Activated CD4-positive, alpha-beta T cell treated with anti-CD3 and anti-CD28 coated beads, Interleukin-2, amount 50 U/mL, for 16 hours (primary cell): ENCODE results near the gene PLEKHG4B.
"Not testable (repeated sequence)": the region's sequence is repeated elsewhere in the genome, so short reads cannot be mapped to it uniquely, and the experiment has no call there.

Experiments used
- DNase-seq: peaks from one replicate; pipeline ENCODE4 v3.0.0-alpha.2; 2020

PLEKHG4B gene

DNA sequence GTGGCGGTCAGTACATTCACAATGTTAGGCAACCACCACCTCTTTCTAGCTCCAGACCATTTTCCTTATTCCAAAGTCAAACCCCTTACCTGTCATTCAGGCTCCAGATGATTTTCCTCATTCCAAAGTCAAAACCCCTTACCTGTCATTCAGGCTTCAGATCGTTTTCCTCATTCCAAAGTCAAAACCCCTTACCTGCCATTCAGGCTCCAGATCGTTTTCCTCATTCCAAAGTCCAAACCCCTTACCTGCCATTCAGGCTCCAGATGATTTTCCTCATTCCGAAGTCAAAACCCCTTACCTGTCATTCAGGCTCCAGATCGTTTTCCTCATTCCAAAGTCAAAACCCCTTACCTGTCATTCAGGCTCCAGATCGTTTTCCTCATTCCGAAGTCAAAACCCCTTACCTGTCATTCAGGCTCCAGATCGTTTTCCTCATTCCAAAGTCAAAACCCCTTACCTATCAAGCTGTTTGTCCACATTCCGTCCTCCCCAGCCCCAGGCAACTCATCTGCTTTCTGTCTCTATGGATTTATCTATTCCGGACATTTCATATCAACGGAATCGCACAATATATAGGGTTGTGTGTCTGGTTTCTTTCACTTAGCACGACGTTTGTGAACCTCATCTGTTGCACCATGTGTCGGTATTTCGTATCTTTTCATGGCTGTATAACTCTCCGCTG is 5.2 kb downstream of the PLEKHG4B start:
- DNase-seq, result no peak

DNA sequence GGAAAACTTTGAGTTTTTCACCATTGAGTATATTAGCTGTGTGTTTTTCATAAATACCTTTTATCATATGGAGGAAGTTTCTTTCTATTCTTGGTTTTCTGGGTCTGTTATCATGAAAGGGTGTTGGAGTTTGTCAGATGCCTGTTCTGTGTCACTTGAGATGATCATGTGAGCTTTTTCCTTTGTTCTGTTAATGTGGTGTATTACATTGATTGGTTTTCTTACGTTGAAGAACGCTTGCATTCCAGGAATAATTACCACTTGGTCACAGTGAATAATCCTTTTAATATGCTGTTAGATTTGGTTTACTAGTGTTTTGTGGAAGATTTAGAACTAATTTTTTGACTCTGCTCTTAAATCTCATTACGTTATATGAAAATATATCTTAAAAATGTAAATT is 7.8 kb downstream of the PLEKHG4B start:
- DNase-seq, result no peak

DNA sequence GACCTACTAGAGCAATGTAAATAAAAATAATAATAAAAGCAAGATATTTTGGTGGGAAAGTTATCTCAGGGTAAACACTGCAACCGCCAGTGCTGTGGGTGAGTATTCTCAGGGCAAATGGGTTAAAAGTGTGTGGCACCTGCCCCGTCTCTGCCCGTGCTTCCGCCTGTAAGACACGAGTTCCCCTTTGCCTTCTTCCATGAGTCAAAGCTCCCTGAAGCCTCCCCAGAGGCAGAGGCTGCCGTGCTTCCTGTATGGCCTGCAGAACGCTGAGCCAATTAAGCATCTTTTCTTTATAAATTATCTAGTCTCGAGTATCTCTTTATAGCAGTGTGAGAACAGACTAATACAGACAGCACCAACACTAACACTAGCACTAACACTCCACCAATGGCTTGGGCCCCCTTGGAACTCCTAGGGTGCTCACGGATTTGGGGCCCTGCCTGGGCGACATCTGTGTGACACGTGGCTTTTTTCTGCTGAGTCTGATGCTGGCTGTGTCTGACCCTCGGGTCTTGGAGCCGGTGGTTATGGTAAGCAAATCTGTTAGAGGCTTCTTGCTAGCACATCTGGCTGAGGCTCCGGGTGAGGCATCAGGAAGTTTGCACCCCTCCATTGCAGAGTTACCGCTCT is 10.6 kb downstream of the PLEKHG4B start:
- no peak for DNase-seq

DNA sequence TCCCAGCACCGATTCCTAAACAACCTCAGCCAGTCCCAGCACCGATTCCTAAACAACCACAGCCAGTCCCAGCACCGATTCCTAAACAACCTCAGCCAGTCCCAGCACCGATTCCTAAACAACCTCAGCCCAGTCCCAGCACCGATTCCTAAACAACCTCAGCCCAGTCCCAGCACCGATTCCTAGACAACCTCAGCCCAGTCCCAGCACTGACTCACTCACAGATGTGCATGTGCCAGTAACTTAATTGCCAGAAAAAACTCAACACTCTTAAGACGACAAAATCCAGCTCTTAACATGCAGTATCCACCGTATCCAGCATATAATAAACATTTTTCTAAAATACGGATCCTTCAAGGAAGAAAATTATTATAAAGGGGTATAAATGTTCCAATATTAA is 12.1 kb downstream of the PLEKHG4B start:
- not testable (repeated sequence) for DNase-seq

DNA sequence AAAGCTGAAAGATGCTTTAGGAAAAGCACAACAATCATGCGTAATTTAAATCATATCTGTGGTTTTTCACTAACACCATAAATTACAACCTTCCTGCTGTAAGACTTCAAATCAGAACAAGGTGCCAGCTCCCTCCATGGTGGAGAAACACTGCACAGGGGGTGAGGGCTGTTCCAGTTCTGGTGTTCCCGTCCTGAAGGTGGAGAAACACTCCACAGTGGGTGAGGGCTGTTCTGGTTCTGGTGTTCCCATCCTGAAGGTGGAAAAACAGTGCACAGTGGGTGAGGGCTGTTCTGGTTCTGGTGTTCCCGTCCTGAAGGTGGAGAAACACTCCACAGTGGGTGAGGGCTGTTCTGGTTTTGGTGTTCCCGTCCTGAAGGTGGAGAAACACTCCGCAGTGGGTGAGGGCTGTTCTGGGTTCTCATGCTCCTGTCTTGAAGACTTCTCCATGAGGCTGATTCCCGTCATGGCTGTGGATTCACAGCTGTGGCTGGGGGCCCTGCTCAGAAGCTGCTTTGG is 12.9 kb downstream of the PLEKHG4B start:
- DNase-seq, result no peak

DNA sequence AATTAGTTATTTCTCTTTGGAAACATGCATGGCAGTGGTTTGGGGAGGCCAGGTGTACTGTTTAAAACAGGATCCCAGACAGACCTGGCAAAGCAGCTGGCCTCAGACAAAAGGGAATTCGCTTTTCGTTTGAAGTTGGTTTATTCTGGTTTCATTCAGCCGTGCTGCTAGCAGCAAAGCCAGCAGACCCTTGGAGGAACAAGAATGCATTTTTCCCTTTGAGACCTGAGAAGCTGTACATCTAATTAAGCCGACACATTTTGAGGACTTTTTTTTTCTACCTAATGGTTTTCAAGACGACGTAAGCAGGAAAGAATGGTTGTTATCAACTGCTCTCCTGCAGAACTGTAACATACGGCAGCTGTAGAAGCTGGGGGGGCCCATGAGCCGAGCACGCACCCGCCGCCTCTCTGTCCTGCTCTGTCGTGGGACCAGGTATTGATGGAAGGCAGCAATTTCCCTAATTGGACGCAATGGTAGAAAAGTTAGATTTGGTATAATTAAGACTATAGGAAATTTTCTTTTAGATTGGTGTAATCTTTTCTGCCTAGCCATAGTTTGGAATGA is 13.6 kb downstream of the PLEKHG4B start:
- no peak for DNase-seq

DNA sequence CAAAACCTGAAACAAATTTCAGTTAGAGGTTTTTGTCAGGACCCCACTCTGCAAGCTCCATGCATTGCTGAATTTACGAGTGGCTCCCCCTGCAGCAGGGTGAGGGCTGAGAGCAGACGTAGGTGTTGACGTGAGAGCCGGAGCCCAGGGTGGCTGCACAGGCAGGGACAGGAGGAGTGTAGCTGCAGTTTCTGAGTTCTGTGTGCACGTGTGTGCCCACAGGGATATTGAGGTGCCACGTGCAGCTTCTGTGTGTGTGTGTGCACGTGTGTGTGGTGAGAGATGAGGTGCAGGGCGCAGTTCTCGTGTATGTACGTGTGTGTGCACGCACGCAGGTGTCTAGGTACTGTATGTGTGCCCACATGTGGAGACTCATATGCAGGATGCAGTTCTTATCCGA is 14.6 kb downstream of the PLEKHG4B start:
- DNase-seq, result no peak

DNA sequence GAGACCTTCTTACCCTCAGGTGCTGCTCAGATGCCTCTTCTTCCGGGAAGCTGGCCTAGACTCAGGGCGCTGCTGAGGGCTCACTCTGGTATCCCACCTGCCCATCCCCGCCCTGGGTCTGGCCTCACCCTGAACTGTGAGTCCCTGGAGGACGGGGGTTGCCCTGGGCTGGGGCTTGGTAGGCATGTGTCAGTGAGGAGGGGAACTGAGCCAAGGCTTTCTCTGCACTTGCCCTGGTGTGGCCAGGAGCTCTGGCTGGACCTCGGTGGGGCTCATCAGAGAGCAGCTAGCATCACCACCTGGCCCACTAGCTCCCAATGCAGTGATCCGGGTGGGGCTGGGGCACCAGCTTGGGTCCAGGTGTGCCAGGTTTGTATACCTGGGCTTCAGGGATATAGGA is 15.6 kb downstream of the PLEKHG4B start:
- DNase-seq, result no peak

DNA sequence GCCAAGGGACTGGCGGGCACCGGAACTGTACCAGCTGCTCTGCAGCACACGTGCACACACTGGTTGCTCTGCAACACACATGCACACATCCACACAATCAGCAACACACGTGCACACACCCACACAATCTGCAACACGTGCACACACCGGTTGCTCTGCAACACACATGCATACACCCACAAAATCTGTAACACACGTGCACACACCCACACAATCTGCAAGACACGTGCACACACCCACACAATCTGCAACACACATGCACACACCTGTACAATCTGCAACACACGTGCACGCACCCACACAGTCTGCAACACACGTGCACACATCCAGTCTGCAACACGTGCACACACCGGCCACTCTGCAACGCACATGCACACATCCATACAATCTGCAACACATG is 17.9 kb downstream of the PLEKHG4B start:
- DNase-seq, result no peak

DNA sequence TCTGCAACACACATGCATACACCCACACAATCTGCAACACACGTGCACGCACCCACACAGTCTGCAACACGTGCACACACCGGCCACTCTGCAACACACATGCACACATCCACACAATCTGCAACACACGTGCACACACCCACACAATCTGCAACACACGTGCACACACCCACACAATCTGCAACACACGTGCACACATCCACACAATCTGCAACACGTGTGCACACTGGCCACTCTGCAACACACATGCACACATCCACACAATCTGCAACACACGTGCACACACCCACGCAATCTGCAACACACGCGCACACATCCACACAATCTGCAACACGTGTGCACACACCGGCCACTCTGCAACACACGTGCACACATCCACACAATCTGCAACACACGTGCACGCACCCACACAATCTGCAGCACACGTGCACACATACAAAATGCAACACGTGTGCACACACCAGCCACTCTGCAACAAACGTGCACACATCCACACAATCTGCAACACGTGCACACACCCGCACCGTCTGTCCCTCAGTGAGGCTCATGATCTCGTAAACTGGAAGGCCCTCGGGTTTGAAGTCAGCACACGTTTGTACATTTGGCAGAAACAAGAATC is 18.4 kb downstream of the PLEKHG4B start:
- no peak for DNase-seq

DNA sequence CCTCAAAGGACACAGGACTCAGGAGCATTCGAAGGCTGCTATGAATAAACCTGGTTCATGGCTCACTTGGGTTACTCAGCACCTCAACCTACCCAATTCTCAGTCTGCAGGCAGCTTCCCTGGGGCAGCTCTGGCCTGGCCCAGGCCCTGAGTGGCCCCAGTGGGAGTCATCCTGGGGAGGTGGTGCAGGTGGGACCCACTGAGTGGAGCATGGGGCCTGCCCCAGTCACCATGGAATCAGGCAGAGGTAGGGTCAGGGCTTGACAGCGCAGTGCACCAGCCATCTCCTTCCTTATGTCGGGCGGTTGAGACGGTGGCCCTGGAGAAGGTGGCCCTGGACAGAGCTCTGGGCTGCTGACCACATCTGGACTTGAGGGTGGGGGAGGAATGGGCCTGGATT is 19.2 kb downstream of the PLEKHG4B start:
- DNase-seq, result no peak

DNA sequence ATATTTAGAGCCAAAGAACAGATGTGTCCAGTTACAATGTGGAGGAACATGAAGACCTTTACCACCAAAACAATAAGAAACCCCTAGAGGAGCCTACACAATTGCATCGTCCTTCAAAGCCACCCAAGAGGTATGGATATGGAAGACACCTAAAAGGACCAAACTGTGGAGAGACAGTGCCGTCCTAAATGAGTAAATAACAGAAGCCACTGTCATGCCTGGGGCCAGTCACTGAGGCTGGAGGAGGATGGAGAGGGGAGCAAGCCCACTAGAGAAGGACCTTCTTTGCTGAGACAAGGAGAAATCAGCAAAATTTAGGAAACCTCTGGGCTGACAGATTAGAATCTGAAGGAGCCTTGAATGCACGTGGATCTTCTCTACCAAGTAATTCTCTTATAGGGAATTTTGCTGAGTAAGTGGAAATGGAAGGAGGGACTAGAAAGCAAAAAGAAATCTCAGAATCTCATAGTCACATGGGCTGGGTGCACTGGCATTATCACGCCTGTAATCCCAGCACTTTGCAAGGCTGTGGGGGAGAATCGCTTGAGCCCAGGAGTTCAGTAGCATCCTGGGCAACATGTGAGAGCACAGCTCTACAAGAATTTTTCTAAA is 27.6 kb downstream of the PLEKHG4B start:
- no peak for DNase-seq

DNA sequence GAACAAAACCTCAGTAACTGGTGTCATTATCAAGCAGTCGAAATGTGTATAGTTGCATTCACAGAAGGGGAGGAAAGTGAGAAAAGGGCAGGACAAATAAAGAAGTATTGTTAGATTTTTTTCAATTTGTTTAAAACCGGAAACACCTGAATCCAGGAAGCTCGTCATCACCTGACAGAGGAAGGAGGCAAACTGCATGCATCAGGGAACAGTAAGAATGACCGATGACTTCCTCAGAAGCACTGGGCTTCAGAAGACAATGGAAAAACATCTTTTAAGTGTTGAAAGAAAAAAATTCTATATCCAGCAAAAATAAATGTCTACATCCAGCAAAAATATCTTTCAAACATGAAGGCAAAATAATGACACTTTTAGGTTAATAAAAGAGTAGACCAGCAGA is 29.5 kb downstream of the PLEKHG4B start:
- no peak for DNase-seq

DNA sequence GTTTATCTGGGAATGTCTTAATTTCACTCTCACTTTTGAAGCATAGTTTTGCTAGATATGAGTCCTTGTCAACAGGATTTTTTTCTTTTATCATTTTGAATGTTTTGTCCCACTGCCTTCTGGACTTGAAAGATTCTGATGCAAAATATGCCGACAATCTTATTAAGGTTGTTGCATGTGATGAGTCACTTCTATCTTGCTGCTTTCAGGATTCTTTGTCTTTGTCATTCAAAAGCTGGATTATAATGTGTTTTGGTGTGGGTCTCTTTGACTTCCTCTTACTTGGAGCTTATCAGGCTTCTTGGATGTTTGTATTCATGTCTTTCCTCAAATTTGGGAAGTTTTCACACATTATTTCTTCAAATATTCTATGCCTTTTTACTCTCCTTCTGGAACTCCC is 33.8 kb downstream of the PLEKHG4B start:
- DNase-seq, result no peak

DNA sequence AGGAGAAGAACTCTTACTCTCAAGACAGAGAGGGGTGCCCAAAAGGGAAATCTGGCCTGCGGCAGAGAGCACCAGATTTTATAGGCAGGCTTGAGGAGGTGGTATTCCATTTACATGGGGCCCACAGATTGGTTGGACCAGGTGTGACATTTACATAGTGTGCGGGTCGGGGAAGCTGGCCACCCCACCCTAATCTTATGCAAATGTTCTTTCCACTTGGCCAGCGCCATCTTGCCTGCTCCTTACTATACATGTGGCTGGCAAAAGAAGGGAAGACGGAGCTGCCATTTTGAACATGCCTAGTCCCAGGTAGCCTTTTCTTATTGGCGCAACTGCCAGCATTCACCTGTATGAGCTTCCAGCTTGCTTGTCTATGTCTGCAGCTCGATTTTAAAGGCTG is 34.8 kb downstream of the PLEKHG4B start:
- no peak for DNase-seq

DNA sequence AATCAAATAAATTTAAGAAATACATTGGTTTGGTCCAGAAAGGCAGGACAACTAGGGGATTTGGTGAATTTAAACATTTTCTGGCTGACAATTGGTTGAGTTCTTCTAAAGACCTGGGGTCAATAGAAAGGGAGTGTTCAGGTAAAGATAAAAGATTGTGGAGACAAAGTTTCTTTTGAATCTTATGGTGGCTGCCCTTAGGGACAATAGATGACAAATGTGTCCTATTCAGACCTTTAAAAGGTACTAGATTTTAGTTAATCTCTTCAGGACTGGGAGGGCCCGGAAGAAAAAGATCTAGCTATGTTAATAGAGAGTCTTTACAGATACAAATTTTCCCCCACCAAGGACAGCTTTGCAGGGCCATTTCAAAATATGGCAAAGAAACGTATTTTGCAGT is 35.9 kb downstream of the PLEKHG4B start:
- no peak for DNase-seq

DNA sequence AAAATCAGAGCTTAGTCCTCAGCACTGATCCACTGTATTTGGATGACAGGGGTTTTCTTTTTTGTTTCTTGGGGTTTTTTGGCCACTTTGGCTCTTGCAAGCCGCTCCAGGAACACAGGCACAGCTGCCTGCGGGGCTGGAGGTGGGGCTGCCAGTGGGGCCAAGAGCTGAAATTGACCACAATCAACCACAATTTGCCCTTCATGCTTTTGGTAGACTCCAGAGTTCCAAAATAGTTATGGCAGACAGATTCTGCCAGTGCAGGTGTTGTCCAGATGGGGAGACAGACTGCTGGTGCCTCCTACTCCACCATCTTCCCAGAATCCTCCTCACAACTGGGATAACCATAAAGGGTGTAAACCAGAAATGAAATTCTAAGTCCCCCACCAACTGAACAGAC is 36.5 kb downstream of the PLEKHG4B start:
- DNase-seq, result no peak

DNA sequence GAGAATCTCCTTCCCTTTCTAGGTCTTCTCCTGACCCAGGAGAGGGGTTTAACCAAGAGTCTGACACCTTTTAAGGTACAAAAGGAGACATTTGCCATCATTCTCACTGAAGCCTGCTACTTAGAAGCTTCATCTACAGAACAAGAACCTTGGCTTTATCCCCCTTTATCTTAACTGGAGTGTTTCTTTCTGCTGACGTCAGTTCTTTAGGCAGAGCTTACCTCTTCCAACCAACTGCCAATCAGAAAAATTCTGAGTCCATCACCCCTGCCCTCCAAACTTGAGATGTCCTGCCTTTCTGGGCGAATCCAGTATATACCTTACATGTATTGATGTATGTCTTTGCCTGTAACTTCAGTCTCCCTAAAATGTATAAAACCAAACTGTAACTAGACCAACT is 37.2 kb downstream of the PLEKHG4B start:
- no peak for DNase-seq

DNA sequence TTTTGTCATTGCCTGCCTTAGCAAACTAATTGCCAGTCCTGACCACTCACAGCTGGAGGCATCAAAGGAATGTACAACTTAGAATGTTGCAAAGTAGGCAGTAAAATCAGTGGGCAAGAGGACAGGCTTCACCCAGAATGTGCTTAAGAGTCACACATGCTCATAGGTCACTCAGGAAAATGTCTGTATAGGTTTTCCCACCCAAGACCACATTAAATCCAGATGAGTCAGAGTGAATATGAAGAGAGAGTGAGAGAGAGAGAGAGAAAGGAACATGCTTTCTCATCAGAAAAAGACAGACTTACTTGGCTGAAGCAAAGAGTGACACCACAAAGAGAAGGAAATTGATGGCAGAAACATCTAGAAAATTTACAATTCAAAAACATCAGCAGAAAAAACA is 37.9 kb downstream of the PLEKHG4B start:
- no peak for DNase-seq

DNA sequence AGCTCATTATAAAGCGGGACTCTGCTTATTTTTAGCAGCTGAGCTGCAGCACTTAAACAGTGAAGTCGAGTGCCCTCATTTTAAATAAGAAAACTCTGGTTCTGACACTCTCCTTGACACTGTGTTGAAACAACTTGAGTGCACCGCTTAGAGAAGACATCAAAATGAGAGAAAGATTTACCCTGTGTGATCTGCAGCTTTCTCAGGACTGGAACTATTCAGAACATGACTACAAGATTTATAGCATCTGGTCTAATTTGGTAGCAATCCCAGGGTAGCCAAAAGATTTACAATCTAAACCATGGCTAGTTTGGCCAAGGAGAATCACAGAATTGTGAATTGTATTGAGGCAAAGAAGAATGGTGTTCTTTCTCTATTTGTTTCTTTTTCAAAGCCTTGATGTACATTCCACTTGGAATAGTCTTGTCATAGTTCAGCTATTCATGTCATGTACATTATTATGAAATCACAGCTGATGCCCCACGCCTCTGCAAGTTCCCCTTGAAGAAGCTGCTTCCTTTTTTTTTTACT is 38.7 kb downstream of the PLEKHG4B start:
- DNase-seq, result no peak

DNA sequence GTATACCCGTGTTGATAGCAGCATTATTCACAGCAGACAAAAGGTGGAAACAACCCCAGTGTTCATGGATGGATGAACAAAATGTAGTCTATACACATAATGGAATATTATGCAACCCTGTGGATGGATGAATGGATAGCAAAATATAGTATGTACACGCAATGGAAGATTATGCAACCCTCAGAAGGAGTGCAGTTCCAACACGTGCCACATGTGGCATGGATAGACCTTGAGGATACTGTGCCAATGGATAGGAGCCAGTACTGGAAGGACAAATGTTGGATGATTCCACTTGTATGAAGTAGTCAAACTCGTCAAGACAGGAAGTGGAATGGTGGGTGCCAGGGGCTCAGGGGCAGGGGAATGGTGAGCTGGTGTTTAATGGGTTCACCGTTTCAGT is 44.9 kb downstream of the PLEKHG4B start:
- DNase-seq, result no peak

DNA sequence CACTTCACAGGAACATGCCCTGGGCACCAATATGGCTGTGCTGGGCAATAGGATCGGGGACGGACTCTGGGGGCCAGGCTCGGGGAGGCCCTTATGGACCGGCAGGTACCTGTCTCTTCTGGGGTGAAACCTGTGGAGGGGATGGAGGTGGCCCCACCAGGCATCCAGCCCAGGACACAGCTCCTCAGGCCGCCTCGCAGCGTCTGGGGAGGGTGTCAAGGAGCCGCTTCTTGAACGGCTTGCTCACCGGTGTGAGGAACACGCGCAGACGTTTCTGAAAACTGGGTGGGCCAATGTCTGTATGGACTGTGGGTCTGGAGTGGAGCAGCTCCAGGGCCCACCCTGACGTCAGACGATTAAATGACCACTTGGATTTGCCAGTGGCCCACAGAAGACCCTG is 45.8 kb downstream of the PLEKHG4B start:
- DNase-seq, result no peak

DNA sequence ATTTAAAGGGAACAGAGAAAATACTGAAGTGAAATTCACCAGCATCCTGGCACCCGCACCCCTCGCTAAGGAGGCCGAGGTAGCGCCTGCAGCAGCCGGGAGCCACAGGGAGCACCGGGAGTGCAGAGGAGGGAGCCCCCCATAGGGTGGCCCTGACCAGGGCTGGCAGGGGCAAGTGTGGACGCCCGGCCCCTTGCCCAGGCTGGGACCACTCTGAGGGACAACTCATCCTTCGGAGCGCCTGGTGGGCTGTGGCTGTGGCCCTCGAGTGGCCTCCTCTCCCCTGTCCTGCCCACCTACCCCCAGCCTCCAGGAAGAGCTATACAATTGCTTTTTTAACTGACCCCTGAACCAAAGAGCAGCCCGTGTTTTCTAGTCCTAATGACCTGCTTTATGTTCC is 47.0 kb downstream of the PLEKHG4B start:
- DNase-seq, result no peak
